HAP-1 (cell line): ENCODE results near the gene ARHGEF17.
A peak's percentile ranks its signal among the peaks of the same experiment; 100 is the strongest.

Experiments
- DNase-seq, 2 experiments: peaks; one replicate each; pipeline ENCODE4 v3.0.0-alpha.2; 2016 to 2020; ENCODE audit warnings: low spot score in 2 of 2
- H3K27me3 ChIP-seq: fragments of 250-450 bp; sonication (Bioruptor Pico); 2 replicates; pipeline ENCODE4 v1.5.1; 2020; ENCODE audit warnings: low read depth, mild to moderate bottlenecking, moderate library complexity
- H3K36me3 ChIP-seq: fragments of 250-450 bp; sonication (Bioruptor Pico); replicated peaks from 2 replicates; pipeline ENCODE4 v1.5.1; 2020; ENCODE audit warnings: mild to moderate bottlenecking
- H3K4me1 ChIP-seq: fragments of 250-450 bp; sonication (Bioruptor Pico); 2 replicates; pipeline ENCODE4 v1.5.1; 2020; ENCODE audit warnings: mild to moderate bottlenecking
- H3K4me3 ChIP-seq: fragments of 250-450 bp; sonication (Bioruptor Pico); 2 replicates; pipeline ENCODE4 v1.5.1; 2020; ENCODE audit warnings: mild to moderate bottlenecking, moderate library complexity
- H3K9me3 ChIP-seq: fragments of 250-450 bp; sonication (Bioruptor Pico); 2 replicates; pipeline ENCODE4 v1.5.1; 2020; ENCODE audit warnings: mild to moderate bottlenecking, moderate library complexity
- in situ Hi-C: fragments of 300-500 bp; cut with MboI; formaldehyde crosslinking; loops from 3 replicates; pipeline ENCODE4 v1.14.3; 2020; ENCODE audit warnings: low sequenced_read_pairs, inconsistent platforms, mixed read lengths

The ARHGEF17 gene

DNA sequence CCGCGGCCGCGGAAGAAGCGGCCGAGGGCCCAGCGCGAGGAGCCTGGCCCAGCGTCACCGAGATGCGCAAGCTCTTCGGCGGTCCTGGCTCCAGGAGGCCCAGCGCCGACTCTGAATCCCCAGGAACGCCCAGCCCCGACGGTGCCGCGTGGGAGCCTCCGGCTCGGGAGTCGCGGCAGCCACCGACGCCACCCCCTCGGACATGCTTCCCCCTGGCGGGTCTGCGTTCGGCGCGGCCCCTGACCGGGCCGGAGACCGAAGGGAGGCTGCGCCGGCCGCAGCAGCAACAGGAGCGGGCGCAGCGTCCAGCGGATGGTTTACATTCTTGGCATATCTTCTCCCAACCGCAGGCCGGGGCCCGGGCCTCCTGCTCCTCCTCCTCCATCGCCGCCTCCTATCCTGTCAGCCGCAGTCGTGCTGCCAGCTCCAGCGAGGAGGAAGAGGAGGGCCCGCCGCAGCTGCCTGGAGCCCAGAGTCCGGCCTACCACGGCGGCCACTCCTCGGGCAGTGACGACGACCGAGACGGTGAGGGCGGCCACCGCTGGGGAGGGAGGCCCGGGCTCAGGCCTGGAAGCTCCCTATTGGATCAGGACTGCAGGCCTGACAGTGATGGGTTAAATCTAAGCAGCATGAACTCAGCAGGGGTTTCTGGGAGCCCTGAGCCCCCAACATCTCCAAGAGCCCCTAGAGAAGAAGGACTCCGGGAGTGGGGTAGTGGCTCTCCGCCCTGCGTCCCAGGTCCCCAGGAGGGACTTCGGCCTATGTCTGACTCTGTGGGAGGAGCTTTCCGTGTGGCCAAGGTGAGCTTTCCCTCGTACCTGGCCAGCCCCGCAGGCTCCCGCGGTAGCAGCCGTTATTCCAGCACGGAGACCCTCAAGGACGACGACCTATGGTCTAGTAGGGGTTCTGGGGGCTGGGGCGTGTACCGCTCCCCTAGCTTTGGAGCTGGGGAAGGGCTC is 1.2 kb downstream of the ARHGEF17 start:
- DNase-seq = peak; percentile 69 to 83
- no peaks in the 10 kb centered on the region for H3K27me3 ChIP-seq

DNA sequence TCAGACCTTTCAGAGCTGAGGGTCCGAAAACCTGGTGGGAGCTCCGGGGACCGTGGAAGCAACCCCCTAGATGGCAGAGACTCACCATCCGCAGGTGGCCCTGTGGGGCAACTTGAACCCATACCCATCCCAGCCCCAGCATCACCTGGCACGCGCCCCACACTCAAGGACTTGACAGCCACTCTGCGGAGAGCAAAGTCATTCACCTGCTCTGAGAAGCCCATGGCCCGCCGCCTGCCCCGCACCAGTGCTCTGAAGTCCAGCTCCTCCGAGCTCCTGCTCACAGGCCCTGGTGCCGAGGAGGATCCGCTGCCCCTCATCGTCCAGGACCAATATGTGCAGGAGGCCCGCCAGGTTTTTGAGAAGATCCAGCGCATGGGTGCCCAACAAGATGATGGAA is 2.0 kb downstream of the ARHGEF17 start:
- DNase-seq = no peak
- Histone ChIP-seq H3K4me1 (peaks cover 20% of the 10 kb centered on the region), H3K36me3 (peaks cover 12% of the 10 kb centered on the region), H3K9me3 (no peaks in the 10 kb centered on the region), H3K27me3 (no peaks in the 10 kb centered on the region), H3K4me3 (no peak overlapping the region)
- in situ Hi-C loops = no loop called here

More for the DNA sequence above, 1.2 kb downstream of the ARHGEF17 start:
- in situ Hi-C loops = no loop called here
- Histone ChIP-seq H3K9me3 (no peaks in the 10 kb centered on the region), H3K4me1 (peaks cover 20% of the 10 kb centered on the region), H3K36me3 (peaks cover 9% of the 10 kb centered on the region), H3K4me3 (peak overlapping the region; percentile 58)

GRCh38 chr11:73310661-73311393 is 2.8 kb downstream of the ARHGEF17 start:
- Histone ChIP-seq H3K9me3 (no peaks in the 10 kb centered on the region), H3K4me3 (no peak overlapping the region), H3K27me3 (no peaks in the 10 kb centered on the region), H3K4me1 (peaks cover 20% of the 10 kb centered on the region), H3K36me3 (peaks cover 12% of the 10 kb centered on the region)
- in situ Hi-C loops = no loop called here
- no peak for DNase-seq

- H3K4me1 ChIP-seq = peaks cover 20% of the 10 kb centered on the region
- H3K4me3 ChIP-seq = no peak overlapping the region
- in situ Hi-C loops = no loop called here
- H3K9me3 ChIP-seq = no peaks in the 10 kb centered on the region
- DNase-seq = no peak
- no peaks in the 10 kb centered on the region for H3K27me3 ChIP-seq
- H3K36me3 ChIP-seq = peaks cover 12% of the 10 kb centered on the region
These were observed 3.4 kb downstream of the ARHGEF17 start for GRCh38 chr11:73311394-73311869.

DNA sequence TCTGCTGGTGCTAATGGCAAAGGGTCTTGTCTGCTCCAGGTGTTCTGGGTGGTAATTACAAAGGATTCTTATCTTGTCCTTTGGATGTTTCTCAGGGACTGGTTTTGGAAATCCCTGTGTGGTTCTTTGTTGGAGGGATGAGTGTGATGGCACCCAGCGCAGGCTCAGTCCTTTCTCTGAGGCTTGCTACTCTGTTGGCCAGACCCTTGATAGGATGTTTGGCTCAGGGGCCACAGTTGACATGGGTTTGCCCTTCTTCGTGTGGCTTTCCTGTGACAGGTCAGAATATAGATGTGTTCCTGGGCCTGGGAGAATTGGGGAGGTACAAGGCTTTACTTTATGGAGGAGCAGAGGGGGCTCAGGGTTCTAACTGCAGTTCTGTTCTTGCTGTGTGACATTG is 4.0 kb downstream of the ARHGEF17 start:
- Histone ChIP-seq H3K36me3 (peaks cover 12% of the 10 kb centered on the region), H3K4me3 (no peak overlapping the region), H3K4me1 (peaks cover 16% of the 10 kb centered on the region), H3K27me3 (no peaks in the 10 kb centered on the region), H3K9me3 (no peaks in the 10 kb centered on the region)
- in situ Hi-C loops = no loop called here
- DNase-seq = no peak

- Histone ChIP-seq H3K36me3 (peaks cover 12% of the 10 kb centered on the region), H3K9me3 (no peaks in the 10 kb centered on the region), H3K4me1 (peaks cover 15% of the 10 kb centered on the region), H3K4me3 (no peak overlapping the region), H3K27me3 (no peaks in the 10 kb centered on the region)
- in situ Hi-C loops = no loop called here
- DNase-seq = no peak
These were observed 4.8 kb downstream of the ARHGEF17 start for GRCh38 chr11:73312851-73313327.

GRCh38 chr11:73313652-73314051 is 5.6 kb downstream of the ARHGEF17 start:
- in situ Hi-C loops = no loop called here
- H3K36me3 ChIP-seq = peaks cover 12% of the 10 kb centered on the region
- no peak overlapping the region for H3K4me3 ChIP-seq
- H3K4me1 ChIP-seq = peaks cover 15% of the 10 kb centered on the region
- H3K27me3 ChIP-seq = no peaks in the 10 kb centered on the region
- no peaks in the 10 kb centered on the region for H3K9me3 ChIP-seq
- no peak for DNase-seq

DNA sequence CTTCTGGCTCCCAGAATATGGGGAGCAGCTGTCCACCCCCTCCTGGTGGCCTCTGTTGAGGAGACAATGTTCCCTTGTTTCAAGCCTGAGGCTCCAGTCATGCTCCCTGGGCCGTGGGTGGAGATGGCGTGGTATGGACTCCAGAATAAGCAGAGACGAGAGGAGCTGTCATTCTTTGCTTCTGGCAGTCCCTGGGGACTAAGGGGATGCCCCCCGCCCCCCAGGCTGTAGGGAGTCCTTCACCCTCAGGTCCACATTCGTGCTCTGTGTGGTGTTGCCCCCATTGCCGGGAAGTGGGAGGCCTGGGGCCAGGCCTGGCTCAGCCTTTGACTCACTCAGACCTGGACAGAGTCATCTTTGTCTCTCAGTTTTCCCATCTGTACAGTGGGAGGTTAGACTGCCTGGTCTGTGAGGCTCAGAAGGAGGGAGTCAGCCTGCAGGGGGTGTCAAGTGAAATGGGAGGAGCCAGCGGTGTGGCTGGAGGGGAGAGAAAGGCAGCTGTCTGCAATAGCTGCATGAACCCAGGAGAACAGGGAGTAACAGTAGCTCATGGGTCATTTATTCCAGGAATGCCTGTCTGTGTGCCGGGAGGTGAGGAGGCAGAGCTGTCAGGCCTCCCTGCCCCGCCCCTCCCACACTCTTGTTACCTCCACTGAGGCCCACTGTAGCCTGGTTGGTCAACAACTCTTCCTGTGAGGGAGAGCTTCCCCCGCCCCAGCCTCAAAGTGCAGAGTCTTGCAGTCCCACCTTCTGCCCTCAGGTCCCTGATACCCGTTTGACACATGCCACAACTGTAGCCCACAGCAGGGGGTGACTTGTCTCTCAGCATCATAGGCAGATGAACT is 6.3 kb downstream of the ARHGEF17 start:
- peaks cover 13% of the 10 kb centered on the region for H3K4me1 ChIP-seq
- no peaks in the 10 kb centered on the region for H3K27me3 ChIP-seq
- H3K36me3 ChIP-seq = peaks cover 12% of the 10 kb centered on the region
- no peak overlapping the region for H3K4me3 ChIP-seq
- in situ Hi-C loops = no loop called here
- no peaks in the 10 kb centered on the region for H3K9me3 ChIP-seq
- peak in 1 of 2 experiments; percentile 42 for DNase-seq

GRCh38 chr11:73315293-73316020 is 7.4 kb downstream of the ARHGEF17 start:
- in situ Hi-C loops = no loop called here
- no peaks in the 10 kb centered on the region for H3K27me3 ChIP-seq
- H3K36me3 ChIP-seq = peaks cover 7% of the 10 kb centered on the region
- no peaks in the 10 kb centered on the region for H3K9me3 ChIP-seq
- DNase-seq = no peak
- H3K4me1 ChIP-seq = peaks cover 6% of the 10 kb centered on the region
- no peak overlapping the region for H3K4me3 ChIP-seq

- DNase-seq = no peak
- H3K4me3 ChIP-seq = no peak overlapping the region
These were observed 8.3 kb downstream of the ARHGEF17 start for GRCh38 chr11:73316422-73316821.

GRCh38 chr11:73317373-73317772 is 9.3 kb downstream of the ARHGEF17 start:
- Histone ChIP-seq H3K4me1 (no peaks in the 10 kb centered on the region; the same call in 1 of the 2 replicates), H3K27me3 (no peaks in the 10 kb centered on the region), H3K36me3 (peaks cover 3% of the 10 kb centered on the region; the same call in 1 of the 2 replicates), H3K4me3 (no peak overlapping the region), H3K9me3 (no peaks in the 10 kb centered on the region)
- no peak for DNase-seq
- in situ Hi-C loops = no loop called here

More at GRCh38 chr11:73316422-73316821, 8.3 kb downstream of the ARHGEF17 start:
- Histone ChIP-seq H3K9me3 (no peaks in the 10 kb centered on the region), H3K36me3 (peaks cover 3% of the 10 kb centered on the region; the same call in 1 of the 2 replicates), H3K27me3 (no peaks in the 10 kb centered on the region), H3K4me1 (peaks cover 6% of the 10 kb centered on the region)
- in situ Hi-C loops = no loop called here

- Histone ChIP-seq H3K27me3 (no peaks in the 10 kb centered on the region), H3K4me3 (no peak overlapping the region), H3K4me1 (no peaks in the 10 kb centered on the region; the same call in 1 of the 2 replicates), H3K9me3 (no peaks in the 10 kb centered on the region), H3K36me3 (peaks cover 3% of the 10 kb centered on the region; the same call in 1 of the 2 replicates)
- in situ Hi-C loops = no loop called here
- DNase-seq = no peak
These were observed 9.7 kb downstream of the ARHGEF17 start for GRCh38 chr11:73317803-73318202.
